ENCODE measurements around the gene POFUT2. TPM values are rescaled to one million over a fixed set of nuclear protein-coding genes. Genes with fewer than 3 reads are reported as not detected.
A peak's percentile ranks its signal among the peaks of the same experiment; 100 is the strongest.

The POFUT2 gene
- total RNA-seq, 2 donors from 2014 or later = 11.3 to 16.0 TPM

DNA sequence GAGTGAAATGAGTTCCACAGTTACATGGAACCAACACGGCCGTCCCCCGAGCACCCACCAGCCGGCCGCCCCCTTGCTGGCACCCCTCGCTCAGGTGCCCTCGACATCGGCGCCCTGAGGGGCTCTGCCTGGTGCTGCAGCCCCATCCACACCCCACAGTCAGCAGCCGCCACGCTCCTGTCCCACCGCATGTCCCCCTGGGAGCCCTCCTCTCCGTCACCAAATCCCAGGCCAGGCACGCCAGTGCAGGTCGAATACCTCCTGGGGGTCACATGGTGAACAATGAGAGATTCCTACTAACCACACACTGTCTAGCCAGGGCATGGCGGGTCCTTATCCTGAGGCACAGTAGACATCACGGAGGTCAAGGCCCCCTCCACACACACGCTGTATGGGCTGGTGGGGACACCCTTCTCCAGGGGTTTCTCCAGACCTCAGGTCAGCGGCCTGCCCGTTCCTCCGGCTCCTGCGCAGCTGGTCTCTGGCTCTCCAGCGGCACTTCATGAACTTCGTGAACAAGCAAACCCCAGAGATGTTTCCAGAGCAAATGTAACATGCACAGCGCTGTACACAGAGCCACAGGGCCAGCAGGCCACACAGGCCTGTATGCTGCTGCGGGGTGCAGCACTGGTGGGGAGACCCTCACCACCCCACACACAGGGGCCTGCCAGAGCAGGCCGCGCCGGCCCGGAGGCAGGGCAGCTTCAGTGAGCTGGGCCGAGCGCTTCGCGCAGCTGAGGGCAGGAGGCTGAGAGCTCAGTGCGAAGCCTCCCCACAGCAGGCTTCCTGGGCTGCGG is 21.8 kb downstream of the POFUT2 start:
- peak in 1 of 2 donors; percentile 39 for ATAC-seq
- Mint-ChIP-seq H3K36me3 (peaks cover 0 to 12% of the 10 kb centered on the region in 2 donors), H3K27ac (peak overlapping the region in 1 of 2 donors; percentile 72), H3K9me3 (peaks cover 1 to 3% of the 10 kb centered on the region in 2 donors)
- no peak for DNase-seq (ENCODE audit: low spot score in 2 of 2)

DNA sequence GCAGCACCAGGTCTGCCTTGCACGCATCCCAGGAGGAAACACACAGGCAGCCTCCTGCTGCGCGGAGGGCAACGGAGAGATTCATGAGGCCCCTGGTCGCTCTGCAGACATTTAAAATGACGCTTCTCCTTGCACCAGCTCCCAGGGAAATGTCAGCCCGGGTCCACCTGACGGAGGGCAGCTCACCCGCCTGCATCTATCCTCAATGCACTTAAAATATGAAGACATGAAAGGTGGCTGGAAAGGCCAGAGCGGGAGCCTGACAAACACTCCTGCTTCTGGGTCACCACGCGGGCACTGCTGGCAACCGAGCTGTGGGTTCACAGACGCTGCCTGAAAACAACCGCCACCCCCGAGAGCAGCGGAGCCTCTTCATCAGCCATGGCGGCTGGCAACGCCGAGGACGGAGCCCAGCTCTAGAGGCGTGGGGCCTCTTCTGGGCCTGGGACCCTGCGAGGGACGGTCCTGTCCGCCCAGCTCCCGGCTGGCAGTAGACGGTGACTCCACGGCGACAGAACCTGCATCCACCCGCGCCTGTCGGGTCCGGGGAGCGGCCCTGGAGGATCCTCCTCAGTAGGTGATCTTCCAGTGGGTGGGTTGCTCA is 22.7 kb downstream of the POFUT2 start:
- no peaks in the 10 kb centered on the region for H3K9me3 Mint-ChIP-seq
- H3K27ac Mint-ChIP-seq = no peak overlapping the region
- ATAC-seq = no peak
- DNase-seq (ENCODE audit: low spot score in 2 of 2) = no peak
- peaks cover 0 to 12% of the 10 kb centered on the region in 2 donors for H3K36me3 Mint-ChIP-seq

DNA sequence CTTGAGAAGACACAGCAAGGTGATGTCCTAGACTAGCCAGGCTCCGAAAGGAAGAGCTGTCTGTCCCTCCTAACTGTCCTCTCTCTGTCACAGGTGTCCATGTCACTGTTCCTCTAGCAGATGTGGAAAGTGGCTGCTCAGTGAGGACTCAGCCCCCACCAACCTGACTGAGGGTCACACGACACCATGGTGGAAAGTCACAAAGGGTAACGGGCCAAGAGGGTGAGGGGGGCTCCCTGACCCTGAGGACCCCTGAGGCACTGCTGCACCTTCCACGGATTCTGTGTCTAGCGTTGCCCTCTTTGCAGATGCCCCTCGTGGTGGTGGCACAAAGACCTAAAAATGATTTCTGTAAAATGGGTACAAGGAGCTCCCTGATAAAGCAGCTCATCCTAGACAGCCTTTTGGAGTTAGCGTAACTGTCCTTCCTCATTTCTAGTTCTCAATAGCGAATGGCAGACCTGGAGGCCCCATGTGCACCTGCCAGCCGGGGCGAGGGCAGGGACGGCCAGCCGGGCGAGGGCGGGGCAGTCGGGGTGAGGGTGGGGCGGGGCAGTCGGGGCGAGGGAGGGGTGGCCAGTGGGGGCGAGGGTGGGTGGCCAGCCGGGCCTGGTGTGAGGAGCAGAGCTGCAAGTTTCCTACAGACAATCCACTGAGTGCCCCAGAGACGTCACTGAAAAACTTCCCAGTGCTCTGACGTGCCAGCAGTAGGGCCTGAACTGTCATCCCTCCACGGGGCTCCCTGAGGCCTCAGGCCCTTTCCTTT is 23.4 kb downstream of the POFUT2 start:
- DNase-seq (ENCODE audit: low spot score in 2 of 2) = no peak
- ATAC-seq = no peak
- Mint-ChIP-seq H3K27ac (peak overlapping the region in 1 of 2 donors; percentile 17), H3K36me3 (peaks cover 0 to 12% of the 10 kb centered on the region in 2 donors), H3K9me3 (no peaks in the 10 kb centered on the region)

DNA sequence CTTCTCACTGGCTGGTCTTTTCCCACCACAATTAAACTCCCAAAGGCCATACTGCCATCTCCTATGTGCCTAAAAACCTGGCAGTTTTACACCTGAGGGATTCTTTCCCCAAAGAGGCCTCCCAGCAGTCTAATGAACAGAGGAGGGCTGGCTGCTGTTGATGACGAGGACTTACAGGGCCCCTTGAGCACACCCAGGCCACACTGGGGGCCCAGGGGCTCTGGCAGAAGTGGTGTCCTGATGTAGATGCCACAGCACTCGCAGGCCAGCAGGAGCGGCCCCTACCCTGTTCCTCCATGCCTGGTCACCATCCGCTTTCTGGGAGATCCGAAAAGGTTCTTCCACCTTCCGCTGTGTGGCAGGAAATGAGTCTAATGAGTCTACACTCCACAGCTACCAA is 24.2 kb downstream of the POFUT2 start:
- Mint-ChIP-seq H3K27ac (peak overlapping the region in 1 of 2 donors; percentile 17), H3K36me3 (peaks cover 0 to 12% of the 10 kb centered on the region in 2 donors), H3K9me3 (no peaks in the 10 kb centered on the region)
- DNase-seq (ENCODE audit: low spot score in 2 of 2) (no peak), ATAC-seq (no peak)

DNA sequence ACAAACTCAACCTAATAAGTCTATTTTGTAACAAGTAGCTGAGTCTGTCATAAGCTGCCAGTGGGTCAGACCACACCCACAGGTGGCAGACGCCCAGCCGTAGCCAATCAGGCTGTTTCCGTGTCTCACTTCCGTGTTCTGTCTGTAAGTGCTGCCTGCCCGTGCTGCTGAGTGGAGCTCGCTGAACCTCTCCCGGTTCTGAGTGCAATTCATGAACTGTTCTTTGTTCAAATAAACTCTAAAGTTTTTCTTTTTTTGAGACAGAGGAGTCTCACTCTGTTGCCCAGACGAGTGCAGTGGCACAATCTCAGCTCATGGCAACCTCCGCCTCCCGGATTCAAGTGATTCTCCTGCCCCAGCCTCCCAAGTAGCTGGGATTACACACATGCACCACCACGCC is 25.1 kb downstream of the POFUT2 start:
- DNase-seq (ENCODE audit: low spot score in 2 of 2) (no peak), ATAC-seq (no peak)
- Mint-ChIP-seq H3K27ac (no peak overlapping the region), H3K36me3 (peaks cover 0 to 8% of the 10 kb centered on the region in 2 donors), H3K9me3 (no peaks in the 10 kb centered on the region)

DNA sequence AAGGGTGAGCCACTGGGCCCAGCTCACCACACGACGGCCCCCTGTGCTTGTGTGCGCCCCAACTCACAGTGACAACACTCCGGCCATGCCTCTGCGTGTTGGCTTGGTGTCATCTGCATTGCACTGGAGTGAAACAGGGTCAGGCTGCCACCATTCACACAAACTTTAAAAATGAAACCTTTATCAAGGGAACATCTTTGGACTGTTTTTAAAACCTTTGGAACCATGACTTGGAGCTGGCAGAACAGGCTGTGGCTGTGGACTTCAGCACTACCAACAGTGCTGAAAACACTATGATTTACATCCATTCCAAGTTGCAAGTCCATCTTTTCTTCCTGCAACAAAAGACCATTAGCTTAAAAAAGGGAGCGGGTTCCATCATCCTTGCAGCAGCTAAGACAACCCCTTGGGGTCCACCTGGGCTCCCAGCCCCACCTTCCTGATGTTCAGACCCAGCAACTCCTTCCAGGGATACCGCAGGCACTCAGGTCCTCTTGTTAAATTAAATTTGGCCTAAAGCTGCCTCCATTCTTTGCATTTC is 25.6 kb downstream of the POFUT2 start:
- Mint-ChIP-seq H3K27ac (peak overlapping the region in 1 of 2 donors; percentile 55), H3K36me3 (peaks cover 0 to 4% of the 10 kb centered on the region in 2 donors), H3K9me3 (no peaks in the 10 kb centered on the region)
- ATAC-seq (no peak), DNase-seq (ENCODE audit: low spot score in 2 of 2) (no peak)

DNA sequence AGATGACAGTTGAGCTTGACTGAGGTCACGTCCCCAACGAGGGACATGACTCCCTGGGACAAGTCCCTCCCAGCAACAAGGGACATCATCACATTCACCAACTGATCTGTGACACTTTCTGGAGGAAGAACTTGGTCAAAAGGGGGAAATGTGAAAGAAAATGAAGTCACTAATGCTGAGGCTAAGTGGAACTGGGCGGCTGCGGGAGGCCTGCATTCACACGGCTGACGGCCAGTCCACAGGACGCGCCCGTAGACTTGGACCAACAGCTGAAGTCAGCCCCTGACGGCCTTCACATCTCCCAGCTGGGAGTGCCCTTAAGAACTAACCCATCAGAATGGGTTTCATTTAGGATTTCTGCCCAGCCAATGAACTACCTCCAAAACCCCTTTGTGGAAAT is 26.6 kb downstream of the POFUT2 start:
- no peak for ATAC-seq
- no peak for DNase-seq (ENCODE audit: low spot score in 2 of 2)
- Mint-ChIP-seq H3K36me3 (no peaks in the 10 kb centered on the region), H3K27ac (no peak overlapping the region), H3K9me3 (no peaks in the 10 kb centered on the region)

DNA sequence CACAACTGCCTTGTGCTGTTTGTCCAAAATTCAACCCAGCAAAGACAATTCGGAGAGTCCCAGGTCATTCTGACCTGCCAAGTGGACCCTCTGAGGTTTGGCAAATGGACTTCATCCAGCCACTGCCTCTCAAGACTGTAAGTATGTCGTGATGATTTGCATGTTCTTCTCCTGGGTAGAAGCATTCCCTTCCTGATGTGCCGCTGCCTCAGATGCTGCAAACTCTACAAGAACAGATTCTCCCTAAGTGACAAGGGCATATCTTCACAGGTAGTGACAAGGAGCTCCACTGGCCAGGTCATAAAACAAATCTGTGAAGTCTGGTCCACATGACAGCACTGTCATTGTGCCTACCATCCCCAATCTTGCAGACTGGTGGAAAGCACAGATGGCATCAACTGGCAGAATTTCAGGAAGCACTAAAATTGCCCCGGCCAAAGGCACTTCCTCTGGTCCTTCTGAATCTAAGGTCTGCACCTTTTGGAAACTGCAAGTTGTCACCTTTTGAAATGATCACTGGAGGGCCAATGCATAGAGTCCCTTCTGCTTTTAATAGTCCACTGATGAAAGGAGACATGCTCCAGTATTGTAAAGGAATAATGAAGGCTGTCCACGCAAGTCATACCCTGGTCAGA is 27.4 kb downstream of the POFUT2 start:
- Mint-ChIP-seq H3K36me3 (no peaks in the 10 kb centered on the region), H3K9me3 (no peaks in the 10 kb centered on the region), H3K27ac (no peak overlapping the region)
- DNase-seq (ENCODE audit: low spot score in 2 of 2) (no peak), ATAC-seq (no peak)

DNA sequence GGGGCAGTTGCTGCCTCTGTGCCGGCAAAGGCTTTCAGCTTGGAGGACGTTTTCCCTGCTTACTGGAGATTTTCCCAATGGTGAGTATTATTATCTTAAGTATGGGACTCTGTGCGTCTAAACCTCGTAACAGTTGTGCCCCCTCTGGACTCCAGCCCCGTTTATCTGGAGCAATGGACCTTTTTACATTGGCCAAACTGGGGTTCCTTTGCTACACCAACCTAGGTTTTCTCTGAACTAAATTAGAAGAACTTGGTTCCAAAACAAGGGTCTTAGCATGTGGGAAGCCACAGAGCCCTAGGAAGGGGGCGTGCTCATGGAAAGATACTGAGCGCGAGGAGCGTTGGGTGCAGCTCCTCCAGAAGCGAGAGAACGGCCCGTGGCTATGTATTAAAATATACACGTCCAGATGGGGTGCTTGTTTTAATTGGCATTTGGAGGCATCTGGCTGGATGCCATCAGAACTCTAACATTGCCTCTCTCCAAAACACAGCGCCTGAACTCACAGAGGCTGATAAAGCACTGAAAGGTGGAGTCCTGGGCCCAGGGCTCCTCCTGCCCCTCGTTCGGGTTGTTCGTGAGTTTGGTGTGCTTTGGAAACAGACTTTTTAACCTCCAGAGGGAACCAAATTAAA is 28.4 kb downstream of the POFUT2 start:
- H3K36me3 Mint-ChIP-seq = no peaks in the 10 kb centered on the region
- no peak overlapping the region for H3K27ac Mint-ChIP-seq
- no peak for DNase-seq (ENCODE audit: low spot score in 2 of 2)
- no peak for ATAC-seq
- H3K9me3 Mint-ChIP-seq = no peaks in the 10 kb centered on the region

DNA sequence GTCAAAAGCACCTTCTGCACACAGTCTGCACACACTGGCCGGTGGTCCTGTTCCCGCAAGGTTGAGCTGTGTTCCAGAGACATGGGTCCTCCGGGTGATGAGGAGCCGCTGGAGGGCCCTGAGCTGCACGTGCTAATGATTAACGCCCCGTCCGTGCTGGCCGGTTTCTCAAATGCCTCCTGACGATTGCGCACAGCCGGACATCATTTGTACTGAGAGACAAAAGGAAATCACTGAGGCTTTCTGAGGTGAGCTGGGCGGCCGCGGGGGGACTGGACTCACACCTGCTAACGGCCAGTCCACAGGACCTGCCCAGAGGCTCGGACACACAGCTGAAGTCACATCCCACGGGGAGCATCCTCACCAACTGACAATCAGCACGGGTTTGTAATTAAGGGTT is 29.2 kb downstream of the POFUT2 start:
- no peak for ATAC-seq
- Mint-ChIP-seq H3K9me3 (no peaks in the 10 kb centered on the region), H3K36me3 (no peaks in the 10 kb centered on the region), H3K27ac (no peak overlapping the region)
- DNase-seq (ENCODE audit: low spot score in 2 of 2) = no peak

DNA sequence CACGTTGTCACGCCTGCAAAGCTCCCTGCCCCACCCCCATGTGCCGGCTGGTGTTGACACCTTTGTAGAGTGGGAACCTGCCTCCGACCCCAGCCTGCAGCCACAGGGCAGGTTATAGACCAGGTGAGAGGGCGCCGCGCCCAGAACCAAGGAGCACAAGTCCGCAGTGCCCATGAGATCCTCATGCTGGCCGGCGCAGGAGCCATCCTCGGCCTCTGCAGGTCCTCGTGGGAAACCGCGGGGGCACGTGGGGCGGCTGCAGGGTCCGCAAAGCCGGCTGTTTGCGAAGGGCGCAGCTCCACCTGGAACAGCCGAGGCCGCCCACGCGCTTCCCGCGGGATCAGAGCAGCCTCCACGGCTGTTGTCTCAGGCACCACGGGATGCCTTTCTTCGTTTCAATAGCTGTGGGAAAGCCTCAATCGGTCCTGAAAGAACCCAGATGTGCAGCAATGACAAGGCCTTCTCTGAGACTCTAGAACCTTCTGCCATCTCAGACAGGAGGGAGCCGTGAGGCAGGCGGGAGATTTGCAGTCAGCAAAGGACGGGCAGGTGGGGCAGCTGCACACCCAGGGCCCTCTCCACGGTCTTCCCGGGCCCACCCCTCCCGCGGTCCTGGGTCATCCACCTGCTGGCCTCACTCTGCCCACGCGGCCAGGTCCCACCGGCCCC is 29.9 kb downstream of the POFUT2 start:
- H3K36me3 Mint-ChIP-seq = no peaks in the 10 kb centered on the region
- DNase-seq (ENCODE audit: low spot score in 2 of 2) (no peak), ATAC-seq (no peak)
- H3K9me3 Mint-ChIP-seq = no peaks in the 10 kb centered on the region
- no peak overlapping the region for H3K27ac Mint-ChIP-seq

DNA sequence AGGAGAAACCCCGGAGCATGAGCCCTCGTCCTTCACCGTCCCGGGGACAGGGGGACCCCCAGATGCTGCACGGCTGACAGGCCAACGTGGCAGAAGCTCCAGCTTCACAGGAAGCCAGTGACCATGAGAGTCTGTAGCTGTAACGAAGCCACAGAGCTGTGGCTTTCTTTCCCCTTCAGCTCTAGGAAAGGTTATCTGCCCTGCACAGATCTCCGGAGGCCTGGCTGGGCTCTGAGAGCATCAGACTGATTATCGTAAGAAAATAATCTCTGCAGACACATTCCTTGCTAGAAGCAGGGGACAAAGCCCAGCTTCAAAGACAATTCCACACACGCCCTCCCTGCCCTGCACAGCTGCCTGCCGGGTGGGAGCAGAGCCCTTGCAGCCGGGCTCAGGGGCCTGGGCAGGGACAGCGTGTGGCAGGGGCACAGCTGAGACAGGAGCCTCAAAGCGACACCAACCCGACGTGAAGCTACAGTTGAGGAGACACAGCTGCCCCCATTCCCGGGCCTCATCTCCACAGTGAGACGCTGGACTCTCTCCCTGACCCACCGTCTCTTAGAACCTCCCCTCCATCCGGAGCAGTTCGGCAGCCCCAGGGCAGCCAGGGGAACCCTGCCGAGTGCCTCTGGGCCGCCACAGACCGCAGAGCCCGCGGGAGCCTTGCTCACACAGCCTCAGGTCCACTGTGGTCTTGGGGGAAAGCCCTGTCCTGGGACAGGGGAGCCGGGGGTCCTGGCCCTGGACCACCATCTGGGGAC is 30.6 kb downstream of the POFUT2 start:
- DNase-seq (ENCODE audit: low spot score in 2 of 2) (no peak), ATAC-seq (peak; percentile 31 to 64)
- Mint-ChIP-seq H3K27ac (no peak overlapping the region), H3K36me3 (no peaks in the 10 kb centered on the region), H3K9me3 (no peaks in the 10 kb centered on the region)

DNA sequence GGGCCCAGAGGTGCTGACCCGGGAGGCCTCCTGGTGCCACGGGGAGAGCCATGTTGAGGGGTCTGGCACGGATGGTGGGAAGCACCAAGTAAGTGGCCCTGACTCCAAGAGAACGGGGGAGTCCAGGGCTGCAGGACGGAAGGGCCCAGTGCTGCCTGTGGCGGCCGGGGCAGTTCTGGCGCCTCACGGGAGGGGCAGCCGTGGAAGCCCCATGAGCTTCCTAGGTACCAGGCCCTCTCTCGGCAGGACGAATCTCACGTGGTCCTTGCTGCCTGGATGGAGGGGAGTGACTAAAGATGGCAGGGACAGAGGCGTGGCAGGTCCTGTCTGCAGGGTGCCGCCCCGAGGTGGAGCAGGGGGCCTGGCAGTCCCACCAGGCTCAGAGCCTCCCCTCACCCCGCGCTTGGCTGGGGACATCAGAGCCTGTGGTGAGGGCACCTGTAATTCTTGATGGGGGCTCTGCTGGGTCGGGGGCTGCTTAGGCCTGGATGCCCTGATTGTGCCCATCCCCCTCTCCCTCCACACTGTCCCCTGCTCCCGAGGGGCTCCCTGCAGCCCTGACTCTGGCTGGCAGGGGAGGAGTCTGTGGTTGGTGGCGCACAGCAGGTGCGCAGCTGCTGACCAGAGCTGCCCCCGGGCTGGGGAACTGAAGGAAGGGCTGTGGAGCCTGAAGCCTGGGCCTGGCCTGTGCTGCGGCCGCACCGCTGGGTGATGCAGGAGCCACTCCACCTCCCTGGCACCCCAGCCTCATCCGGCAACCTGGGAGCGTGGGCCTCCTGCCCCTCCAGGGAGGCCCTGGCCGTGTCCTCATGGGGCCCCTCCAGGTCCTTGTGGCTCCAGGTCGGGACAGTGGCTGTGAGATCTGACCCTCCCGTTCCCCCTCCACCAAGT is 31.4 kb downstream of the POFUT2 start:
- H3K27ac Mint-ChIP-seq = no peak overlapping the region
- ATAC-seq (peak; percentile 19 to 21), DNase-seq (ENCODE audit: low spot score in 2 of 2) (no peak)
- no peaks in the 10 kb centered on the region for H3K9me3 Mint-ChIP-seq
- H3K36me3 Mint-ChIP-seq = no peaks in the 10 kb centered on the region

DNA sequence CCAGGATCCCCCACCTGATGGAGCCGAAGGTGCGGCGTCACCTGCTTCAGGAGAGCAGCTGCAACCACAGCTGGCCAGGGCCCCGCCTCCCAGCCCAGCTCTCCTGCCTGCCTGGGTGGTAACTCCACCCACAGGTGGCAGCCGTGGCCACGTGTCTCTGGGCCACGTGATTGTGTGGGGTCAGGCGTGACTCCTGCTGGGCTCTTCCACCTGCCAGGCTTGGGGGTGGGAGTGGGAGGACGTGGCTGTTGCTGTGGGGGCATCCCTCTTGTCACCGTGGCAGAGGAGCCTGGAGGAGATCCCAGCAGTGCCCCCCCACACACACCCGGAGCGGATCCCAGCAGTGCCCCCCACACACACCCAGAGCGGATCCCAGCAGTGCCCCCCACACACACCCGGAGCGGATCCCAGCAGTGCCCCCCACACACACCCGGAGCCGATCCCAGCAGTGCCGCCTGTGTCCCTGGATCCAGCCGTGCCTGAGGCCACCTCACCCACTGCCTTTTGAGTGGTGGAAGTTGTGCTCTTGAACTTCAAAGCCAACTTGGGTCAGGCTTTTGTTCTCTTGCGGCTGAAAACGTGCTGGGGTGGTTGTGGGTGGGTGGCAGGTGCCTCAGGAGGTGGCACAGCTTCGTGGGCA is 32.2 kb downstream of the POFUT2 start:
- Mint-ChIP-seq H3K27ac (peak overlapping the region in 1 of 2 donors; percentile 15), H3K9me3 (no peaks in the 10 kb centered on the region), H3K36me3 (no peaks in the 10 kb centered on the region)
- DNase-seq (ENCODE audit: low spot score in 2 of 2) (no peak), ATAC-seq (peak; percentile 37 to 60)
